Measurements from ENCODE around the gene ZNF563. TPM values are rescaled to one million over a fixed set of nuclear protein-coding genes. Genes with fewer than 3 reads are reported as not detected.
"Not testable (repeated sequence)": the region's sequence is repeated elsewhere in the genome, so short reads cannot be mapped to it uniquely, and the experiment has no call there.

The ZNF563 gene
- total and polyA plus RNA-seq, 7 donors, result 0.84 to 7.6 (median 1.6) TPM

- intact Hi-C loops (cut with DNase I), result loop anchor here (2.0 to 5.0 kb wide), 2 partner anchors 36 to 37 kb away; partner anchors contain the start of genes ZNF44 (in 1 of the 2) and ZNF442 (in 1 of the 2)
- no peaks in the 10 kb centered on the region for H3K9me3 ChIP-seq
- no peak overlapping the region for H3K4me3 ChIP-seq
- TF ChIP-seq CTCF (IDR thresholded peaks at IDR 0.05), result no peak
- peak overlapping the region; percentile 18 for H3K27ac ChIP-seq
- peaks cover 19% of the 10 kb centered on the region for H3K4me1 ChIP-seq
- no peak for ATAC-seq
- no peaks in the 10 kb centered on the region for H3K36me3 ChIP-seq (ENCODE audit: insufficient read depth in 1 of 2, low read depth in 1 of 2)
- no peaks in the 10 kb centered on the region for H3K27me3 ChIP-seq (ENCODE audit: insufficient read depth in 3 of 3, low read length in 2 of 3)
- 60 to 73% (median 69%) methylated on average over 4 of the region's 4 CpGs for WGBS, 3 donors
- DNase-seq, result no peak
Observed at GRCh38 chr19:12330340-12330739, 3.1 kb downstream of the ZNF563 start.

- H3K4me1 ChIP-seq, result peaks cover 5% of the 10 kb centered on the region
- H3K27me3 ChIP-seq (ENCODE audit: insufficient read depth in 3 of 3, low read length in 2 of 3), result no peaks in the 10 kb centered on the region
- H3K9me3 ChIP-seq, result no peaks in the 10 kb centered on the region
- ATAC-seq (no peak), DNase-seq (no peak)
- intact Hi-C loops (cut with DNase I), result no loop called here
- no peak overlapping the region for H3K4me3 ChIP-seq
- peaks cover 0 to 21% of the 10 kb centered on the region in 2 donors for H3K36me3 ChIP-seq (ENCODE audit: insufficient read depth in 1 of 2, low read depth in 1 of 2)
- no peak for TF ChIP-seq CTCF (IDR thresholded peaks at IDR 0.05)
- no peak overlapping the region for H3K27ac ChIP-seq
Observed at GRCh38 chr19:12325690-12326089, 7.7 kb downstream of the ZNF563 start.

- Histone ChIP-seq H3K9me3 (peaks cover 8% of the 10 kb centered on the region), H3K4me3 (no peak overlapping the region), H3K27me3 (ENCODE audit: insufficient read depth in 3 of 3, low read length in 2 of 3) (no peaks in the 10 kb centered on the region), H3K27ac (no peak overlapping the region), H3K36me3 (ENCODE audit: insufficient read depth in 1 of 2, low read depth in 1 of 2) (peaks cover 9 to 59% of the 10 kb centered on the region in 2 donors), H3K4me1 (no peaks in the 10 kb centered on the region)
- 94 to 95% (median 95%) methylated on average over 13 of the region's 13 CpGs for WGBS, 3 donors
- ATAC-seq (no peak), DNase-seq (no peak)
- no peak for TF ChIP-seq CTCF (IDR thresholded peaks at IDR 0.05)
- intact Hi-C loops (cut with DNase I), result no loop called here
Observed at GRCh38 chr19:12318782-12319413, 14.5 kb downstream of the ZNF563 start.

- peaks cover 8% of the 10 kb centered on the region for H3K9me3 ChIP-seq
- WGBS, 3 donors, result 81 to 83% (median 81%) methylated on average over 7 of the region's 7 CpGs
- peaks cover 9 to 26% of the 10 kb centered on the region in 2 donors for H3K36me3 ChIP-seq (ENCODE audit: insufficient read depth in 1 of 2, low read depth in 1 of 2)
- H3K4me1 ChIP-seq, result no peaks in the 10 kb centered on the region
- ATAC-seq (no peak), DNase-seq (no peak)
- intact Hi-C loops (cut with DNase I), result no loop called here
- H3K4me3 ChIP-seq, result no peak overlapping the region
- H3K27me3 ChIP-seq (ENCODE audit: insufficient read depth in 3 of 3, low read length in 2 of 3), result no peaks in the 10 kb centered on the region
- H3K27ac ChIP-seq, result no peak overlapping the region
- no peak for TF ChIP-seq CTCF (IDR thresholded peaks at IDR 0.05)
Observed at GRCh38 chr19:12314553-12314952, 18.9 kb downstream of the ZNF563 start.

GRCh38 chr19:12308891-12309290 lies 24.5 kb downstream of the ZNF563 start:
- DNase-seq; H3K4me1 ChIP-seq; ATAC-seq; intact Hi-C loops (cut with DNase I); H3K9me3 ChIP-seq; H3K36me3 ChIP-seq (ENCODE audit: insufficient read depth in 1 of 2, low read depth in 1 of 2); H3K27ac ChIP-seq; H3K27me3 ChIP-seq (ENCODE audit: insufficient read depth in 3 of 3, low read length in 2 of 3); H3K4me3 ChIP-seq: not testable (repeated sequence)
- WGBS, 3 donors, result 92 to 96% (median 95%) methylated on average over 12 of the region's 12 CpGs

Data from psoas muscle (tissue), 8 donors.